Naive B cell (primary cell): ENCODE measurements around the gene C1QTNF3. TPM values are rescaled to one million over a fixed set of nuclear protein-coding genes. Genes with fewer than 3 reads are reported as not detected.
"Not testable (repeated sequence)": the region's sequence is repeated elsewhere in the genome, so short reads cannot be mapped to it uniquely, and the experiment has no call there.

Experiments used
- ATAC-seq, 2 donors: fragments of 150-1000 bp; cut with Tn5 transposase; 2 replicates each; pipeline ENCODE4 v1.10.0; 2021; ENCODE audit warnings: low read depth in 2 of 2, mild to moderate bottlenecking in 2 of 2, moderate library complexity in 2 of 2
- DNase-seq: peaks from one replicate; pipeline ENCODE4 v3.0.0; 2022
- H3K27ac Mint-ChIP-seq, 6 donors: one replicate each; pipeline ENCODE4 v1.8.0; 2020 to 2022; ENCODE audit warnings: mild to moderate bottlenecking in 6 of 6, mixed read lengths in 6 of 6, moderate library complexity in 5 of 6, inconsistent platforms in 2 of 6
- H3K27me3 Mint-ChIP-seq, 3 donors: one replicate each; pipeline ENCODE4 v1.8.0; 2021 to 2022; ENCODE audit warnings: mixed read lengths in 3 of 3, mild to moderate bottlenecking in 1 of 3
- H3K36me3 Mint-ChIP-seq, 2 donors: one replicate each; pipeline ENCODE4 v1.8.0; 2020 to 2022; ENCODE audit warnings: mixed read lengths in 2 of 2, inconsistent platforms in 1 of 2, mild to moderate bottlenecking in 1 of 2
- H3K4me1 Mint-ChIP-seq, 3 donors: one replicate each; pipeline ENCODE4 v1.8.0; 2020 to 2022; ENCODE audit warnings: mixed read lengths in 3 of 3, inconsistent platforms in 1 of 3, mild to moderate bottlenecking in 1 of 3, moderate library complexity in 1 of 3
- H3K4me3 Mint-ChIP-seq, 8 donors: one replicate each; pipeline ENCODE4 v1.8.0; 2020 to 2022; ENCODE audit warnings: mild to moderate bottlenecking in 8 of 8, mixed read lengths in 8 of 8, moderate library complexity in 8 of 8, inconsistent platforms in 2 of 8
- H3K9me3 Mint-ChIP-seq, 7 donors: one replicate each; pipeline ENCODE4 v1.8.0; 2020 to 2022; ENCODE audit warnings: mixed read lengths in 7 of 7, mild to moderate bottlenecking in 5 of 7, inconsistent platforms in 2 of 7, moderate library complexity in 1 of 7
- polyA plus RNA-seq, 6 donors: library from polyadenylated mRNA; unstranded; fragments of 300-500 nt; fragmentation: Illumina TruSeq; gene quantifications; one replicate each; pipeline ENCODE4 v1.2.3, GENCODE V29; 2021; ENCODE audit warnings: low read depth in 6 of 6

Gene C1QTNF3
- polyA plus RNA-seq, 6 donors from 2014 or later = 0.51 to 0.92 (median 0.67) TPM; not detected in 2

- Mint-ChIP-seq H3K27ac (peak overlapping the region; percentile 4 to 85 (median 38)), H3K36me3 (peaks cover 5 to 8% of the 10 kb centered on the region in 2 donors), H3K4me1 (peaks cover 16 to 30% (median 26%) of the 10 kb centered on the region in 3 donors), H3K9me3 (no peaks in the 10 kb centered on the region), H3K27me3 (no peaks in the 10 kb centered on the region), H3K4me3 (peak overlapping the region in 3 of 8 donors; percentile 25 to 77 (median 31))
- DNase-seq = no peak
- ATAC-seq = peak; percentile 23 to 37
Measured at GRCh38 chr5:34042321-34042720, 692 bp downstream of the C1QTNF3 start.

- Mint-ChIP-seq H3K36me3 (peaks cover 5 to 8% of the 10 kb centered on the region in 2 donors), H3K9me3 (no peaks in the 10 kb centered on the region), H3K4me1 (peaks cover 16 to 30% (median 26%) of the 10 kb centered on the region in 3 donors), H3K27me3 (no peaks in the 10 kb centered on the region), H3K4me3 (no peak overlapping the region), H3K27ac (no peak overlapping the region)
- DNase-seq = no peak
- ATAC-seq = no peak
Measured at GRCh38 chr5:34041247-34041972, 1.6 kb downstream of the C1QTNF3 start.

DNA sequence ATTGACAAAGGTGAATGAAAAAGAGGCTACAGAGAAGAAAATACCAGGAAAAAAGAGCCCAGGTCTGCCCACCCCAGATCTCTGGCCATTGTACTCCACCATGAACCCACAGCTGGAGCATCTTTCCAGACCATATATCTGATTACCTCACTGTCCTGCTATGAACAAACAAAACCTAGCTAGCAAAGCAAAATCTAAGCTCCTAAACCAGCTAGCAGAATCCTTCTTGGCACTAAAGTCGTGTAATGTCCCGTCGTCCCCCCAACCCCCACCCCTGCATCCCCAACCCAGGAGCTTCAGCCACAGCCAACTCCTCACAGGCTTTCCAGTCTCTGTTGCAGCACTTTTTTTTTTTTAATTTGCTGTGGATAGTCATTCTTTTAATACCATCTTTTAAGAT lies 2.5 kb downstream of the C1QTNF3 start:
- Mint-ChIP-seq H3K27me3 (no peaks in the 10 kb centered on the region), H3K36me3 (peaks cover 5 to 8% of the 10 kb centered on the region in 2 donors), H3K4me3 (no peak overlapping the region), H3K27ac (no peak overlapping the region), H3K9me3 (no peaks in the 10 kb centered on the region), H3K4me1 (peaks cover 16 to 30% (median 26%) of the 10 kb centered on the region in 3 donors)
- no peak for DNase-seq
- no peak for ATAC-seq

- Mint-ChIP-seq H3K27ac (no peak overlapping the region), H3K4me1 (peaks cover 16 to 30% (median 26%) of the 10 kb centered on the region in 3 donors), H3K36me3 (peaks cover 5 to 14% of the 10 kb centered on the region in 2 donors), H3K4me3 (no peak overlapping the region), H3K9me3 (no peaks in the 10 kb centered on the region), H3K27me3 (no peaks in the 10 kb centered on the region)
- ATAC-seq (no peak), DNase-seq (no peak)
Measured at GRCh38 chr5:34039398-34040157, 3.4 kb downstream of the C1QTNF3 start.

- H3K27ac Mint-ChIP-seq = peak overlapping the region in 1 of 6 donors; percentile 20
- no peaks in the 10 kb centered on the region for H3K27me3 Mint-ChIP-seq
- ATAC-seq (no peak), DNase-seq (no peak)
- H3K4me1 Mint-ChIP-seq = peaks cover 16 to 27% (median 20%) of the 10 kb centered on the region in 3 donors
- H3K9me3 Mint-ChIP-seq = no peaks in the 10 kb centered on the region
- peaks cover 5 to 16% of the 10 kb centered on the region in 2 donors for H3K36me3 Mint-ChIP-seq
- no peak overlapping the region for H3K4me3 Mint-ChIP-seq
Measured at GRCh38 chr5:34038838-34039237, 4.2 kb downstream of the C1QTNF3 start.

GRCh38 chr5:34038390-34038789 lies 4.6 kb downstream of the C1QTNF3 start:
- no peak overlapping the region for H3K27ac Mint-ChIP-seq
- DNase-seq = no peak
- H3K9me3 Mint-ChIP-seq = no peaks in the 10 kb centered on the region
- H3K36me3 Mint-ChIP-seq = peaks cover 7 to 19% of the 10 kb centered on the region in 2 donors
- peaks cover 13 to 23% (median 16%) of the 10 kb centered on the region in 3 donors for H3K4me1 Mint-ChIP-seq
- no peaks in the 10 kb centered on the region for H3K27me3 Mint-ChIP-seq
- ATAC-seq = no peak
- H3K4me3 Mint-ChIP-seq = no peak overlapping the region

- H3K36me3 Mint-ChIP-seq = peaks cover 12 to 24% of the 10 kb centered on the region in 2 donors
- H3K9me3 Mint-ChIP-seq = no peaks in the 10 kb centered on the region
- no peak overlapping the region for H3K27ac Mint-ChIP-seq
- H3K4me3 Mint-ChIP-seq = no peak overlapping the region
- H3K27me3 Mint-ChIP-seq = no peaks in the 10 kb centered on the region
- ATAC-seq = no peak
- peaks cover 6 to 16% (median 9%) of the 10 kb centered on the region in 3 donors for H3K4me1 Mint-ChIP-seq
- DNase-seq = no peak
Measured at GRCh38 chr5:34037726-34038125, 5.3 kb downstream of the C1QTNF3 start.

GRCh38 chr5:34035756-34036155 lies 7.3 kb downstream of the C1QTNF3 start:
- Mint-ChIP-seq H3K36me3 (peaks cover 12 to 24% of the 10 kb centered on the region in 2 donors), H3K27ac (peak overlapping the region in 1 of 6 donors; percentile 71), H3K4me1 (no peaks in the 10 kb centered on the region), H3K27me3 (no peaks in the 10 kb centered on the region), H3K9me3 (no peaks in the 10 kb centered on the region), H3K4me3 (no peak overlapping the region)
- DNase-seq (no peak), ATAC-seq (no peak)

DNA sequence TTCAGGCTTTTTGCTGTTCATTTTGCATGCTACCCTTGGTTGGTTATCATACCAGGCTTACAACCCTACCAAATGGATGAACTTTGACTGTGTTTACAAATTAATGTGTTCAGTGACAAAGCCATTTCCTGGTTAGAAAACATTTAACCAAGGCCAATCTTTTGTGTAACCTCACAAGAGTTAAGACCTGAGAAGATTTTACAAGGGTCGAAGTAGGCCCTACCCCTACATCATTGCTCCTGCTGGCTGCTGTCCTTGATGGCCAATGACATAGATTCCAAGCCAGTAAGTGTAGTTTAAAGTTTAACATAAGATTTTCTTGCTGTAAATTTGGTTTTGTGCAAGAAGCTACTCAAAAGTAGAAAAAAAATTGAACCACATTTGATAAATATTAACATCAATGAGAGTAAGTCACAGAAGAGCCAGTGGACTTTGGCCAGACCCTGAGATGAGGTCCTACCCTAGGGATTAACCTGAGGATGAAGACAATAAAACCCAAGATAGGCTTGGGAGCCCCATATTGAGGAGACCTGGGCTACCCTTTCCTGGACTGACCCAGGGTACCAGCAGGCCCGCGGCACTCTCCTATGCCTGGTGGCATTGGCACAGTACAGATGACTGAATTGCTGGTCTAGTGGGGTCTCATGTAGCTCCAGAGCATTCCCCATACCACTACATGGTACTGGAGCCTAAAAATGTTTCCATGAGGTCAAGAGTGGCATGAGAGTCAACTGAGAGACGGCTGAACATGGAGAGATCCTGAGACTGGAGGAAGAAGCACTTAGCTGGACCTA lies 8.3 kb downstream of the C1QTNF3 start:
- Mint-ChIP-seq H3K27me3 (no peaks in the 10 kb centered on the region), H3K4me1 (no peaks in the 10 kb centered on the region), H3K9me3 (no peaks in the 10 kb centered on the region), H3K36me3 (peaks cover 12 to 24% of the 10 kb centered on the region in 2 donors), H3K27ac (peak overlapping the region in 1 of 6 donors; percentile 24), H3K4me3 (no peak overlapping the region)
- no peak for DNase-seq
- no peak for ATAC-seq

DNA sequence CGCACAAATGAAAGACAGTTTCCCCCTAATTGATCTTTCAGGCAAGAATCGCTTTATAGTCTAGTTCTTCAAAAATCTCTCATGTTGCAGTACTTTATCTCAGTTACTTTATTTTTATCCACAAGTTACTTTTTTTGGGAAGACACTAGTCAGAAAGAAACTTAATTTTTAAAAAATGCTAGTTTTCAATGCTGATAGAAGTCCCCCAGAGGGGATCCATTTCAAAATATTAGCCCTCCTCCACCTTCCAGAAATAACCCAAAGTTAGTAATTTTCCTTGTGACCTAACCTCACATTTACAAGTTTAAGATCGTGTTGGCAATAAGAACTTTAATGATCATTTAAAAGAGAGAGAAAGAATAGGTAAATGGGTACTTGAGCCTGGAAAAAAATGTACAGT lies 11.0 kb downstream of the C1QTNF3 start:
- ATAC-seq (no peak), DNase-seq (no peak)
- Mint-ChIP-seq H3K4me3 (no peak overlapping the region), H3K27ac (no peak overlapping the region), H3K4me1 (no peaks in the 10 kb centered on the region), H3K36me3 (peaks cover 7 to 16% of the 10 kb centered on the region in 2 donors), H3K9me3 (no peaks in the 10 kb centered on the region), H3K27me3 (no peaks in the 10 kb centered on the region)

DNA sequence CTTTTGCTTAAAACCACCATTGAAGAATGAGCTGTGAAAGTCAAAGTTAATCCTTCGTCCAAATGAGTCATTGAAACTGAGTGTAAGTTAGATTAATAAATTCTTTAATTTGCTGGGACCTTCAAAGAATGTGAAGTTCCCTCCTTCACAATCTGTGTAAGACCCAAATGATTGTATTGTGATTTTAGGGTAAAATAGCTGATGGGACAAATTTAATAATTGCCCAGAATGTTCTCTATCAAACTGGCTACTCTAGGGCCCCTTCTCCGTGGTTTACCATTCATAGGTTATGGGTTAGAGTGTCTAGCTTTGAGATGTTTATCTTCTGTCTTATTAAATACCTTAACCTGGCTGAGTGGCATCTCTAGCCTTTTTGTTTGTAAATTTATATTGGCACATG lies 11.9 kb downstream of the C1QTNF3 start:
- Mint-ChIP-seq H3K27me3 (no peaks in the 10 kb centered on the region), H3K4me3 (no peak overlapping the region), H3K27ac (peak overlapping the region in 1 of 6 donors; percentile 51), H3K9me3 (no peaks in the 10 kb centered on the region), H3K4me1 (no peaks in the 10 kb centered on the region), H3K36me3 (peaks cover 7 to 21% of the 10 kb centered on the region in 2 donors)
- DNase-seq (no peak), ATAC-seq (no peak)

GRCh38 chr5:34030585-34030984 lies 12.4 kb downstream of the C1QTNF3 start:
- H3K9me3 Mint-ChIP-seq, H3K4me1 Mint-ChIP-seq, DNase-seq, H3K27me3 Mint-ChIP-seq, H3K4me3 Mint-ChIP-seq, ATAC-seq: not testable (repeated sequence)
- peaks cover 12 to 25% of the 10 kb centered on the region in 2 donors for H3K36me3 Mint-ChIP-seq
- peak overlapping the region in 1 of 6 donors; percentile 51 for H3K27ac Mint-ChIP-seq

GRCh38 chr5:34030048-34030447 lies 13.0 kb downstream of the C1QTNF3 start:
- Mint-ChIP-seq H3K27ac (no peak overlapping the region), H3K36me3 (peaks cover 17 to 24% of the 10 kb centered on the region in 2 donors), H3K27me3 (no peaks in the 10 kb centered on the region), H3K4me3 (no peak overlapping the region), H3K9me3 (no peaks in the 10 kb centered on the region), H3K4me1 (no peaks in the 10 kb centered on the region)
- DNase-seq (no peak), ATAC-seq (no peak)
